GM23338 (cell line): ENCODE results near the gene PKD1L1. TPM values are rescaled to one million over a fixed set of nuclear protein-coding genes. Genes with fewer than 3 reads are reported as not detected.
A peak's percentile ranks its signal among the peaks of the same experiment; 100 is the strongest.

Experiments used
- ATAC-seq: fragments of 200-7000 bp; cut with Tn5 transposase; 3 replicates; pipeline ENCODE4 v1.9.1; 2020
- DNase-seq: peaks from one replicate; pipeline ENCODE4 v3.0.0-alpha.2; 2015; ENCODE audit warnings: low spot score
- H2AFZ ChIP-seq: fragments of 200-600 bp; sonication (generic); 2 replicates; pipeline ENCODE4 v1.8.0; 2016; ENCODE audit warnings: antibody characterized with exemption, mild to moderate bottlenecking, moderate library complexity
- H3F3A ChIP-seq: fragments of 200-600 bp; sonication (generic); replicated peaks from 2 replicates; pipeline ENCODE4 v1.8.0; 2017; ENCODE audit warnings: antibody characterized with exemption, mixed run types, low read depth
- H3K27ac ChIP-seq: fragments of 200-600 bp; sonication (generic); 2 replicates; pipeline ENCODE4 v1.6.1; 2016; ENCODE audit warnings: low read depth
- H3K27me3 ChIP-seq: fragments of 200-600 bp; sonication (generic); 2 replicates; pipeline ENCODE4 v1.8.0; 2016; ENCODE audit warnings: mild to moderate bottlenecking, mixed run types, moderate library complexity; ENCODE audit not compliant: insufficient read depth
- H3K36me3 ChIP-seq: fragments of 200-600 bp; sonication (generic); 2 replicates; pipeline ENCODE4 v1.8.0; 2016; ENCODE audit warnings: mild to moderate bottlenecking; ENCODE audit not compliant: insufficient read depth
- H3K4me1 ChIP-seq: fragments of 200-600 bp; sonication (generic); 2 replicates; pipeline ENCODE4 v1.8.0; 2016; ENCODE audit warnings: mild to moderate bottlenecking, moderate library complexity; ENCODE audit not compliant: insufficient read depth
- H3K4me2 ChIP-seq: fragments of 200-600 bp; sonication (generic); 2 replicates; pipeline ENCODE4 v1.7.1; 2017; ENCODE audit warnings: mixed run types
- H3K4me3 ChIP-seq: fragments of 200-600 bp; sonication (generic); 2 replicates; pipeline ENCODE4 v1.6.1; 2016; ENCODE audit warnings: mixed run types
- H3K79me2 ChIP-seq: fragments of 200-600 bp; sonication (generic); replicated peaks from 2 replicates; pipeline ENCODE4 v1.8.0; 2017; ENCODE audit warnings: mild to moderate bottlenecking; ENCODE audit not compliant: insufficient read depth
- H3K9me2 ChIP-seq: fragments of 200-600 bp; sonication (generic); 2 replicates; pipeline ENCODE4 v1.8.0; 2017; ENCODE audit not compliant: insufficient read depth
- H4K20me1 ChIP-seq: fragments of 200-600 bp; sonication (generic); replicated peaks from 2 replicates; pipeline ENCODE4 v1.8.0; 2017; ENCODE audit warnings: mild to moderate bottlenecking; ENCODE audit not compliant: insufficient read depth
- H3K27ac Mint-ChIP-seq: 2 replicates; pipeline ENCODE4 v1.8.0; 2020; ENCODE audit warnings: inconsistent platforms, mild to moderate bottlenecking, moderate library complexity, mixed read lengths
- H3K27me3 Mint-ChIP-seq: 3 replicates; pipeline ENCODE4 v1.8.0; 2022; ENCODE audit warnings: low read depth, mild to moderate bottlenecking, moderate library complexity, mixed read lengths, inconsistent platforms; ENCODE audit not compliant: insufficient read depth, poor library complexity
- H3K36me3 Mint-ChIP-seq: 3 replicates; pipeline ENCODE4 v1.8.0; 2021; ENCODE audit warnings: low read depth, mild to moderate bottlenecking, inconsistent platforms, moderate library complexity, mixed read lengths
- H3K4me1 Mint-ChIP-seq: 3 replicates; pipeline ENCODE4 v1.8.0; 2020; ENCODE audit warnings: mild to moderate bottlenecking, inconsistent platforms, mixed read lengths
- H3K4me3 Mint-ChIP-seq: 3 replicates; pipeline ENCODE4 v1.8.0; 2021; ENCODE audit warnings: moderate library complexity, mild to moderate bottlenecking, inconsistent platforms, mixed read lengths
- H3K9me3 Mint-ChIP-seq: 3 replicates; pipeline ENCODE4 v1.8.0; 2020; ENCODE audit warnings: moderate library complexity, mild to moderate bottlenecking, inconsistent platforms, mixed read lengths
- CREB1 ChIP-seq: fragments of 250-450 bp; sonication (Bioruptor Pico); IDR thresholded peaks from 2 replicates; pipeline ENCODE4 v1.5.0; 2020; ENCODE audit warnings: low read depth, mild to moderate bottlenecking, moderate library complexity
- CTCF ChIP-seq, 2 experiments: fragments of 200-600 bp in 1 of 2; sonication (generic) in 1 of 2; conservative IDR thresholded peaks; 2 replicates each; pipeline versions ENCODE4 v1.5.1 to v1.6.1; 2016 to 2017; ENCODE audit warnings: antibody characterized with exemption in 2 of 2, low read depth in 2 of 2, mild to moderate bottlenecking in 2 of 2, moderate library complexity in 1 of 2
- ETS1 ChIP-seq: IDR thresholded peaks from 2 replicates; pipeline ENCODE4 v1.6.1; 2016; ENCODE audit warnings: antibody characterized with exemption
- EZH2 ChIP-seq: fragments of 200-600 bp; sonication (generic); IDR thresholded peaks from one replicate; pipeline ENCODE4 v1.8.0; 2017; ENCODE audit warnings: antibody characterized with exemption, mild to moderate bottlenecking, low read depth; ENCODE audit not compliant: unreplicated experiment
- EZH2phosphoT487 ChIP-seq: fragments of 200-600 bp; sonication (generic); IDR thresholded peaks from one replicate; pipeline ENCODE4 v1.8.1; 2018; ENCODE audit warnings: antibody characterized with exemption; ENCODE audit not compliant: unreplicated experiment
- JUNB ChIP-seq: IDR thresholded peaks from one replicate; pipeline ENCODE4 v1.6.1; 2016; ENCODE audit warnings: antibody characterized with exemption; ENCODE audit not compliant: unreplicated experiment
- POLR2AphosphoS5 ChIP-seq: IDR thresholded peaks from 2 replicates; pipeline ENCODE4 v1.6.1; 2016; ENCODE audit warnings: antibody characterized with exemption, low read depth
- REST ChIP-seq: IDR thresholded peaks from one replicate; pipeline ENCODE4 v1.6.1; 2018; ENCODE audit warnings: antibody characterized with exemption; ENCODE audit not compliant: unreplicated experiment
- STAT1 ChIP-seq: IDR thresholded peaks from one replicate; pipeline ENCODE4 v1.6.1; 2016; ENCODE audit warnings: antibody characterized with exemption; ENCODE audit not compliant: unreplicated experiment
- ZNF114 ChIP-seq: fragments of 250-450 bp; sonication (Bioruptor Pico); IDR thresholded peaks from 2 replicates; pipeline ENCODE4 v1.5.0; 2020; ENCODE audit warnings: mild to moderate bottlenecking, moderate library complexity
- ZNF331 ChIP-seq: fragments of 250-450 bp; sonication (Bioruptor Pico); IDR thresholded peaks from 2 replicates; pipeline ENCODE4 v1.5.0; 2020; ENCODE audit warnings: low read depth, mild to moderate bottlenecking, moderate library complexity
- ZNF462 ChIP-seq: fragments of 250-450 bp; sonication (Bioruptor Pico); IDR thresholded peaks from 2 replicates; pipeline ENCODE4 v1.5.0; 2020; ENCODE audit warnings: mild to moderate bottlenecking, moderate library complexity
- polyA plus RNA-seq: library from polyadenylated mRNA; unstranded; fragments of >200 nt; fragmentation: Nextera tagmentation; extraction: Ambion mirVana; gene quantifications from 2 replicates; pipeline ENCODE4 v1.2.1, GENCODE V29; 2016
- total RNA-seq: library from RNA; depleted of rRNA; stranded (reverse); fragments of >200 nt; shearing (Covaris generic); gene quantifications from 2 replicates; pipeline ENCODE4 v1.2.3, GENCODE V29; 2014

Gene PKD1L1
- total and polyA plus RNA-seq, 2 experiments from 2014 or later: 0.03 TPM; not detected in 1

GRCh38 chr7:47939425-47940036 lies 8.7 kb downstream of the PKD1L1 start:
- Histone ChIP-seq H3K4me1 (peaks cover 18% of the 10 kb centered on the region), H4K20me1 (no peaks in the 10 kb centered on the region), H3K9me2 (no peaks in the 10 kb centered on the region), H3K36me3 (no peaks in the 10 kb centered on the region), H3K4me3 (no peak overlapping the region), H3K79me2 (no peaks in the 10 kb centered on the region), H3F3A (no peaks in the 10 kb centered on the region), H3K4me2 (no peak overlapping the region), H3K27ac (no peak overlapping the region), H3K27me3 (no peaks in the 10 kb centered on the region), H2AFZ (peak overlapping the region; percentile 56; the same call in 1 of the 2 replicates)
- Mint-ChIP-seq H3K27ac (no peak overlapping the region), H3K4me1 (peaks cover 35% of the 10 kb centered on the region), H3K27me3 (peaks cover 14% of the 10 kb centered on the region), H3K36me3 (no peaks in the 10 kb centered on the region), H3K9me3 (no peaks in the 10 kb centered on the region), H3K4me3 (no peak overlapping the region)
- TF ChIP-seq ZNF114 (CRISPR knock-in tag): no peak
- TF ChIP-seq CTCF (conservative IDR thresholded peaks at IDR 0.05; ENCODE audit: low read depth in 2 of 2): no peak
- no peak for TF ChIP-seq ZNF462 (CRISPR knock-in tag)
- TF ChIP-seq EZH2: no peak
- TF ChIP-seq STAT1: no peak
- TF ChIP-seq ZNF331 (CRISPR knock-in tag): no peak
- no peak for TF ChIP-seq JUNB
- no peak for TF ChIP-seq ETS1
- no peak for TF ChIP-seq EZH2phosphoT487
- TF ChIP-seq CREB1 (CRISPR knock-in tag): no peak
- no peak for TF ChIP-seq POLR2AphosphoS5
- TF ChIP-seq REST: no peak
- DNase-seq (no peak), ATAC-seq (no peak)
